ENCODE measurements around the gene MYO5B. TPM values are rescaled to one million over a fixed set of nuclear protein-coding genes. Genes with fewer than 3 reads are reported as not detected.

The MYO5B gene
- total RNA-seq, 4 donors from 2014 or later = 0.05 to 0.60 (median 0.35) TPM

- intact Hi-C loops (cut with DNase I; ENCODE audit: low total_unique reads) (no loop called here), in situ Hi-C loops (cut with MboI; ENCODE audit: low sequenced_read_pairs in 4 of 4) (loop anchor here in 2 of 4 donors (10.0 to 25.0 kb wide), 2 partner anchors 175 to 178 kb away; no protein-coding TSS in a partner anchor)
- TF ChIP-seq CTCF (IDR thresholded peaks at IDR 0.05 in 4 of 5, conservative IDR thresholded peaks at IDR 0.05 in 1 of 5) (no peak), POLR2A (IDR thresholded peaks at IDR 0.05) (no peak)
- Histone ChIP-seq H3K27ac (no peak overlapping the region), H3K27me3 (peaks cover 26 to 49% (median 41%) of the 10 kb centered on the region in 3 donors), H3K36me3 (no peaks in the 10 kb centered on the region), H3K4me3 (no peak overlapping the region), H3K4me1 (peaks cover 0 to 6% of the 10 kb centered on the region in 2 donors), H3K9me3 (no peaks in the 10 kb centered on the region)
- ATAC-seq = no peak
- DNase-seq = no peak
Measured at GRCh38 chr18:50190236-50190635, 4.7 kb downstream of the MYO5B start.

GRCh38 chr18:50189160-50189559 is 5.8 kb downstream of the MYO5B start:
- TF ChIP-seq CTCF (IDR thresholded peaks at IDR 0.05 in 4 of 5, conservative IDR thresholded peaks at IDR 0.05 in 1 of 5) (no peak), POLR2A (IDR thresholded peaks at IDR 0.05) (no peak)
- no peaks in the 10 kb centered on the region for H3K36me3 ChIP-seq
- H3K27me3 ChIP-seq = peaks cover 21 to 45% (median 43%) of the 10 kb centered on the region in 3 donors
- DNase-seq = no peak
- no peak overlapping the region for H3K27ac ChIP-seq
- no peak for ATAC-seq
- no peaks in the 10 kb centered on the region for H3K9me3 ChIP-seq
- in situ Hi-C loops (cut with MboI; ENCODE audit: low sequenced_read_pairs in 4 of 4) (loop anchor here in 1 of 4 donors (25.0 kb wide), 1 partner anchor 177 kb away; no protein-coding TSS in a partner anchor), intact Hi-C loops (cut with DNase I; ENCODE audit: low total_unique reads) (no loop called here)
- H3K4me1 ChIP-seq = peaks cover 0 to 2% of the 10 kb centered on the region in 2 donors
- no peak overlapping the region for H3K4me3 ChIP-seq

GRCh38 chr18:50188652-50189051 is 6.3 kb downstream of the MYO5B start:
- no peaks in the 10 kb centered on the region for H3K9me3 ChIP-seq
- DNase-seq (no peak), ATAC-seq (no peak)
- no peak overlapping the region for H3K4me3 ChIP-seq
- TF ChIP-seq CTCF (IDR thresholded peaks at IDR 0.05 in 4 of 5, conservative IDR thresholded peaks at IDR 0.05 in 1 of 5) (no peak), POLR2A (IDR thresholded peaks at IDR 0.05) (no peak)
- in situ Hi-C loops (cut with MboI; ENCODE audit: low sequenced_read_pairs in 4 of 4) (loop anchor here in 1 of 4 donors (25.0 kb wide), 1 partner anchor 176 kb away; no protein-coding TSS in a partner anchor), intact Hi-C loops (cut with DNase I; ENCODE audit: low total_unique reads) (no loop called here)
- no peak overlapping the region for H3K27ac ChIP-seq
- H3K27me3 ChIP-seq = peaks cover 16 to 40% (median 38%) of the 10 kb centered on the region in 3 donors
- no peaks in the 10 kb centered on the region for H3K4me1 ChIP-seq
- no peaks in the 10 kb centered on the region for H3K36me3 ChIP-seq

GRCh38 chr18:50187659-50188058 is 7.3 kb downstream of the MYO5B start:
- DNase-seq (no peak), ATAC-seq (no peak)
- no peaks in the 10 kb centered on the region for H3K9me3 ChIP-seq
- in situ Hi-C loops (cut with MboI; ENCODE audit: low sequenced_read_pairs in 4 of 4) (loop anchor here in 1 of 4 donors (25.0 kb wide), 1 partner anchor 175 kb away; no protein-coding TSS in a partner anchor), intact Hi-C loops (cut with DNase I; ENCODE audit: low total_unique reads) (no loop called here)
- H3K36me3 ChIP-seq = no peaks in the 10 kb centered on the region
- H3K4me1 ChIP-seq = no peaks in the 10 kb centered on the region
- TF ChIP-seq POLR2A (IDR thresholded peaks at IDR 0.05) (no peak), CTCF (IDR thresholded peaks at IDR 0.05 in 4 of 5, conservative IDR thresholded peaks at IDR 0.05 in 1 of 5) (no peak)
- H3K27me3 ChIP-seq = peaks cover 6 to 30% (median 29%) of the 10 kb centered on the region in 3 donors
- no peak overlapping the region for H3K4me3 ChIP-seq
- no peak overlapping the region for H3K27ac ChIP-seq

GRCh38 chr18:50186385-50186784 is 8.6 kb downstream of the MYO5B start:
- intact Hi-C loops (cut with DNase I; ENCODE audit: low total_unique reads) = no loop called here
- in situ Hi-C loops (cut with MboI; ENCODE audit: low sequenced_read_pairs in 4 of 4) = loop anchor here in 1 of 4 donors (25.0 kb wide), 1 partner anchor 174 kb away; no protein-coding TSS in a partner anchor
- Histone ChIP-seq H3K36me3 (no peaks in the 10 kb centered on the region), H3K4me1 (no peaks in the 10 kb centered on the region), H3K9me3 (no peaks in the 10 kb centered on the region), H3K27ac (no peak overlapping the region), H3K27me3 (peaks cover 0 to 20% (median 19%) of the 10 kb centered on the region in 3 donors), H3K4me3 (no peak overlapping the region)
- ATAC-seq = no peak
- TF ChIP-seq CTCF (IDR thresholded peaks at IDR 0.05 in 4 of 5, conservative IDR thresholded peaks at IDR 0.05 in 1 of 5) (no peak), POLR2A (IDR thresholded peaks at IDR 0.05) (no peak)
- DNase-seq = no peak
